Karpas-422 (cell line): ENCODE measurements around the gene LSAMP. TPM values are rescaled to one million over a fixed set of nuclear protein-coding genes. Genes with fewer than 3 reads are reported as not detected.
"Not testable (repeated sequence)": the region's sequence is repeated elsewhere in the genome, so short reads cannot be mapped to it uniquely, and the experiment has no call there.

ENCODE experiments used
- DNase-seq: peaks from one replicate; pipeline ENCODE4 v3.0.0-alpha.2; 2015
- H2AFZ ChIP-seq: fragments of 200-600 bp; sonication (generic); 2 replicates; pipeline ENCODE4 v1.6.1; 2014; ENCODE audit warnings: antibody characterized with exemption, low read length, mixed read lengths
- H3K27ac ChIP-seq: fragments of 200-600 bp; sonication (generic); 2 replicates; pipeline ENCODE4 v1.5.1; 2014; ENCODE audit warnings: mild to moderate bottlenecking, low read length, moderate library complexity
- H3K27me3 ChIP-seq: fragments of 200-600 bp; sonication (generic); 2 replicates; pipeline ENCODE4 v1.6.1; 2014; ENCODE audit warnings: low read length, mixed read lengths
- H3K36me3 ChIP-seq: fragments of 200-600 bp; sonication (generic); 2 replicates; pipeline ENCODE4 v1.6.1; 2014; ENCODE audit warnings: low read length, mixed read lengths; ENCODE audit not compliant: insufficient read depth
- H3K4me1 ChIP-seq: fragments of 200-600 bp; sonication (generic); 2 replicates; pipeline ENCODE4 v1.6.1; 2014; ENCODE audit warnings: mild to moderate bottlenecking, low read length, mixed read lengths
- H3K4me2 ChIP-seq: fragments of 200-600 bp; sonication (generic); 2 replicates; pipeline ENCODE4 v1.6.1; 2014; ENCODE audit warnings: low read length, low read depth, mild to moderate bottlenecking; ENCODE audit not compliant: poor library complexity, severe bottlenecking
- H3K4me3 ChIP-seq: fragments of 200-600 bp; sonication (generic); 2 replicates; pipeline ENCODE4 v1.5.1; 2014; ENCODE audit warnings: mild to moderate bottlenecking, antibody characterized with exemption, low read length, mixed read lengths
- H3K79me2 ChIP-seq: fragments of 200-600 bp; sonication (generic); 2 replicates; pipeline ENCODE4 v1.6.1; 2014; ENCODE audit warnings: mild to moderate bottlenecking, low read length, mixed read lengths
- H3K9ac ChIP-seq: fragments of 200-600 bp; sonication (generic); 2 replicates; pipeline ENCODE4 v1.6.0; 2014; ENCODE audit warnings: low read length
- H3K9me2 ChIP-seq: fragments of 200-600 bp; sonication (generic), shearing (Covaris generic); replicated peaks from 2 replicates; pipeline ENCODE4 v1.6.0; 2014; ENCODE audit warnings: mild to moderate bottlenecking, low read length, moderate library complexity; ENCODE audit not compliant: insufficient read depth
- H3K9me3 ChIP-seq: fragments of 300-700, 200-600 bp; sonication (generic); 2 replicates; pipeline ENCODE4 v1.6.1; 2014; ENCODE audit warnings: low read length, mixed read lengths
- H4K20me1 ChIP-seq: fragments of 200-600 bp; sonication (generic); 2 replicates; pipeline ENCODE4 v1.6.1; 2014; ENCODE audit warnings: mild to moderate bottlenecking, antibody characterized with exemption, low read length, low read depth; ENCODE audit not compliant: insufficient read depth
- total RNA-seq: library from RNA; depleted of rRNA; stranded (reverse); fragments of >200 nt; shearing (Covaris generic); gene quantifications from 2 replicates; pipeline ENCODE4 v1.2.3, GENCODE V29; 2014; ENCODE audit warnings: low replicate concordance

LSAMP gene
- total RNA-seq, 1 experiment from 2014 or later: not detected

DNA sequence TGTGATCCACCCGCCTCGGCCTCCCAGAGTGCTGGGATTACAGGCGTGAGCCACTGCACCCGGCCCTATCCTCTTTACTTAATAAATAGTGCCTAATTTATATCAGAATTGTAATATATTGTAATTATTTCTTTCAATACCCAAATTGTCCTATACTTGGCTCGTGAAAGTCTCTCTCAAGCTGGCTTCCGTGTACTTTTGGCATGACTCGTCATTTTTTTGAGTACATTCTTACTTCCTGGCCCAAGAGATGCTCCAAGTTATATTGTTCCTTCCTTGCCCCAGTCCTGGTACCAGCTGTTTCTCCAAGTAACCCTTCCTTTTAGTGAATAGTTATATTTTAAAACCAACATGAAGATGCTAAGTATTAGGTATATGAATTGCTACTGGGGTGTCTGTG is 366.7 kb downstream of the LSAMP start:
- Histone ChIP-seq H3K9me3 (no peaks in the 10 kb centered on the region; the same call in 1 of the 2 replicates), H3K9me2 (no peaks in the 10 kb centered on the region), H3K27ac (no peak overlapping the region), H3K4me2 (no peak overlapping the region), H2AFZ (no peak overlapping the region), H3K9ac (no peak overlapping the region), H3K36me3 (no peaks in the 10 kb centered on the region), H3K4me1 (no peaks in the 10 kb centered on the region), H3K27me3 (no peaks in the 10 kb centered on the region), H3K79me2 (no peaks in the 10 kb centered on the region), H4K20me1 (no peaks in the 10 kb centered on the region), H3K4me3 (no peak overlapping the region)
- no peak for DNase-seq

DNA sequence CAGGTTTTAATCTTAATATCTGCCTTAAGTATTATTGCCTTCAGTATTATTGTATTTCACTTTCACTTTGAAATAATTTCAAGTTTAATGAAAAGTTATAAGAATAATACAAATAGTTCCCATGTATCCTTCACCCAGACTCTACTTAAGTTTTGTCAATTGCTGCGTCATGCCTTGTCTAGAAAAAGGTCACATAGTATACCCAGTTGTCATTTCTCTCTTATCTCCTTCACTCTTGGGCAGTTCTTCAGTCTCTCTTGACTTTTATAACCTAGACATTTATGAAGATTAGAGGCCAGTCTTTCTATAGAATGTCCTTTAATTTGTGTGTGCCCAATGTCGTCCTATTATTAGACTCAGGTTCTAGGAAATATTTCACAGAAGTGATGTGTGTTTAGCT is 367.7 kb downstream of the LSAMP start:
- Histone ChIP-seq H3K4me2 (no peak overlapping the region), H4K20me1 (no peaks in the 10 kb centered on the region), H3K9ac (no peak overlapping the region), H3K9me2 (no peaks in the 10 kb centered on the region), H3K36me3 (no peaks in the 10 kb centered on the region), H3K79me2 (no peaks in the 10 kb centered on the region), H2AFZ (no peak overlapping the region), H3K9me3 (no peaks in the 10 kb centered on the region), H3K27me3 (no peaks in the 10 kb centered on the region), H3K4me3 (no peak overlapping the region), H3K4me1 (no peaks in the 10 kb centered on the region), H3K27ac (no peak overlapping the region)
- DNase-seq: no peak

- H3K79me2 ChIP-seq: no peaks in the 10 kb centered on the region
- no peak overlapping the region for H2AFZ ChIP-seq
- DNase-seq: no peak
- no peaks in the 10 kb centered on the region for H3K36me3 ChIP-seq
- no peaks in the 10 kb centered on the region for H4K20me1 ChIP-seq
- no peaks in the 10 kb centered on the region for H3K9me2 ChIP-seq
- H3K9ac ChIP-seq: no peak overlapping the region
- no peaks in the 10 kb centered on the region for H3K27me3 ChIP-seq
- no peaks in the 10 kb centered on the region for H3K9me3 ChIP-seq
- H3K4me2 ChIP-seq: no peak overlapping the region
- H3K4me3 ChIP-seq: no peak overlapping the region
- H3K27ac ChIP-seq: no peak overlapping the region
- H3K4me1 ChIP-seq: no peaks in the 10 kb centered on the region
These were observed 368.2 kb downstream of the LSAMP start for GRCh38 chr3:116077059-116077458.

DNA sequence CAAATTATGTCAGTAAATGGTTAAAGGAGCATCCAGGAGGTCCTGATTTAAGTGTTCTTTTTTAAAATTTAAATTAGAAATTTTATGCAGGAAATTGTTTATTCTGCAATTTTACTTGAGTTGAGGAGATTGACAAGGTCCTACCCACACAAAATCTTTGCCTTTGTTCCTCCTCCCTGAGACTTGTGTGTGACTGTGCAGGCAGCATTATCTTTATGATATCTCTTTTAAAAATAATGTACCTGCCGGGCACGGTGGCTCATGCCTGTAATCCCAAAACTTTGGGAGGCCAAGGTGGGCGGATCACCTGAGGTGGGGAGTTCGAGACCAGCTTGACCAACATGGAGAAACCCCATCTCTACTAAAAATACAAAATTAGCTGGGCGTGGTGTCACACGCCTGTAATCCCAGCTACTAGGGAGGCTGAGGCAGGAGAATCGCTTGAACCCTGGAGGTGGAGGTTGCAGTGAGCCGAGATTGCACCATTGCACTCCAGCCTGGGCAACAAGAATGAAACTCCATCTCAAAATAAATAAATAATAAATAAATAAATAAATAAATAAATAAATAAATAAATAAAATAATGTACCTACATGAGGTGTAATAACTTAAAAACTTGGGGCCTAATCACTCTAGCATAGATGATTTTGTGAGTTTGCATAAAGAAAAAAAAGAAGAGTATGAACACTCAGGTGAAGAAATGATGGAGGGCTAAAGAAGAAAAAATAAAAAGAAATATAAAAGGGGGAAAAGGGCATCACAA is 374.6 kb downstream of the LSAMP start:
- H3K27ac ChIP-seq, H3K4me1 ChIP-seq, H3K9ac ChIP-seq, H3K4me3 ChIP-seq, H3K9me2 ChIP-seq, H3K79me2 ChIP-seq, DNase-seq, H3K36me3 ChIP-seq, H3K4me2 ChIP-seq, H3K27me3 ChIP-seq, H2AFZ ChIP-seq, H4K20me1 ChIP-seq, H3K9me3 ChIP-seq: not testable (repeated sequence)

- no peaks in the 10 kb centered on the region for H4K20me1 ChIP-seq
- H3K27me3 ChIP-seq: no peaks in the 10 kb centered on the region
- no peak for DNase-seq
- H3K9me3 ChIP-seq: no peaks in the 10 kb centered on the region
- H3K27ac ChIP-seq: no peak overlapping the region
- no peak overlapping the region for H3K9ac ChIP-seq
- no peaks in the 10 kb centered on the region for H3K36me3 ChIP-seq
- no peak overlapping the region for H2AFZ ChIP-seq
- H3K4me1 ChIP-seq: no peaks in the 10 kb centered on the region
- H3K4me3 ChIP-seq: no peak overlapping the region
- H3K9me2 ChIP-seq: no peaks in the 10 kb centered on the region
- H3K4me2 ChIP-seq: no peak overlapping the region
- no peaks in the 10 kb centered on the region for H3K79me2 ChIP-seq
These were observed 375.2 kb downstream of the LSAMP start for GRCh38 chr3:116070061-116070460.

DNA sequence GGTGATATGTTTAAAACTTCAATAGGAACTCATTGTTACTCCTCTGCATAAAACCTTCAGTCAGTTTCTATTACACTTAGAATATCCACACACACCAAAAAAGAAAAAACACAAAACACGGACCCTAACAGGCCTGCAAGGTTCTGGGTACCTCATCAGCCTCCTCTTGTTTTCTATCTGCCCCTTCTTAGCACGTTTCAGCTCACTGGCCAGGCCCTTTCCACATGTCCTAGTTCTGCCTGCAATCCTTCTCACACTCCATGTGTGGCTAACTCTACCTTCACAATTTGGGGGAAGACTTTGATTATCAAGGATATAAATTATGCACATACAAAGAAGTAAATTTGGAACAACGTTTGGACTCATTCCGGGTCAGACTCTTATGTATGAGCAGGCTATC is 376.3 kb downstream of the LSAMP start:
- DNase-seq: no peak
- no peaks in the 10 kb centered on the region for H3K79me2 ChIP-seq
- no peaks in the 10 kb centered on the region for H3K9me2 ChIP-seq
- H2AFZ ChIP-seq: no peak overlapping the region
- no peaks in the 10 kb centered on the region for H3K27me3 ChIP-seq
- no peaks in the 10 kb centered on the region for H4K20me1 ChIP-seq
- H3K9me3 ChIP-seq: no peaks in the 10 kb centered on the region
- H3K4me1 ChIP-seq: no peaks in the 10 kb centered on the region
- H3K4me2 ChIP-seq: no peak overlapping the region
- no peak overlapping the region for H3K9ac ChIP-seq
- no peak overlapping the region for H3K27ac ChIP-seq
- H3K4me3 ChIP-seq: no peak overlapping the region
- H3K36me3 ChIP-seq: no peaks in the 10 kb centered on the region

DNA sequence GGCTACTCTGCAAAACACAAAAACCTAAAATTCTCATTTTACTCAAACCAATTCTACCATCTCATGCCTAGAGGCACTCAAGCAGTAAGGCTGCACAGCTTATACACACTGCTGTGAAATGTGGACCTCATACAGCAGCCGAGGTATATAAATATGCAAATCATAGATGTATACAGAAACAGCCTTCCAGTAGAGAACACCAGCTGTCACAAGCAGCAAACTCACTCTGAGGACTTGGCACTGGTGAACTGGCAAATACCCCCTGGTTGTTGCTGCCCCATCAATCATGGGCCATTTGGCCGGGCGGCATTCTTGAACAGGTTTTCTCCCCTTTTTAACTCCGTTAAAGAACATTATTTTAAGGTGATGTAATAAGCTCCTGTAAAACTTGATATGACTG is 378.0 kb downstream of the LSAMP start:
- H3K4me3 ChIP-seq: no peak overlapping the region
- no peaks in the 10 kb centered on the region for H4K20me1 ChIP-seq
- no peaks in the 10 kb centered on the region for H3K4me1 ChIP-seq
- H3K9me3 ChIP-seq: no peaks in the 10 kb centered on the region
- no peak overlapping the region for H3K27ac ChIP-seq
- H3K9ac ChIP-seq: no peak overlapping the region
- no peaks in the 10 kb centered on the region for H3K27me3 ChIP-seq
- no peak for DNase-seq
- H3K9me2 ChIP-seq: no peaks in the 10 kb centered on the region
- H3K4me2 ChIP-seq: no peak overlapping the region
- no peak overlapping the region for H2AFZ ChIP-seq
- no peaks in the 10 kb centered on the region for H3K79me2 ChIP-seq
- no peaks in the 10 kb centered on the region for H3K36me3 ChIP-seq

DNA sequence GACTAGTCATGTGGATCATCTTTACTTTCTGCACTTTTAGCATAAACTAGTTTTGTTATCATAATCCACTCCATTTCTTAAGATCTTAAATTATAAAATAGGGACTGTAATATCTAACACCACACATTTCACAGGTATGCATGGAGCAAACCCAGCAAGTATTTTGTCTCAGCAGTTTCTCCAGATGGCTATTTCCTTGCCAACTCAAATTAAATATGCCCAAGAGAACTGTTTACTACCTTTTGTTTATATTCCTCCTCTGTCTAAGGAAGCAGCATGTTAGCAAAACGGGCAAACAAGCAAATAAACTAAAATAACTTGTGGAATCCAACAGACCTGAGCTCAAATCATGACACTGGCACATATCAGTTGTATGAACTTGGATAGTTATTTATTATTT is 379.8 kb downstream of the LSAMP start:
- H4K20me1 ChIP-seq: no peaks in the 10 kb centered on the region
- no peaks in the 10 kb centered on the region for H3K36me3 ChIP-seq
- no peak overlapping the region for H2AFZ ChIP-seq
- H3K27me3 ChIP-seq: no peaks in the 10 kb centered on the region
- no peaks in the 10 kb centered on the region for H3K9me2 ChIP-seq
- H3K27ac ChIP-seq: no peak overlapping the region
- H3K9me3 ChIP-seq: no peaks in the 10 kb centered on the region
- no peak overlapping the region for H3K4me3 ChIP-seq
- no peaks in the 10 kb centered on the region for H3K4me1 ChIP-seq
- DNase-seq: no peak
- H3K4me2 ChIP-seq: no peak overlapping the region
- no peak overlapping the region for H3K9ac ChIP-seq
- H3K79me2 ChIP-seq: no peaks in the 10 kb centered on the region
